Activated CD8-positive, alpha-beta T cell treated with anti-CD3 and anti-CD28 coated beads, Interleukin-2, amount 10 ng/mL, durations not matched to agents 7 days and 5 days (primary cell): ENCODE results near the gene MPDU1. TPM values are rescaled to one million over a fixed set of nuclear protein-coding genes. Genes with fewer than 3 reads are reported as not detected.
"Not testable (repeated sequence)": the region's sequence is repeated elsewhere in the genome, so short reads cannot be mapped to it uniquely, and the experiment has no call there.

Source experiments
- ATAC-seq: fragments of 150-1000 bp; cut with Tn5 transposase; one replicate; pipeline ENCODE4 v1.10.0; 2021; ENCODE audit warnings: moderate library complexity
- CTCF ChIA-PET: fragments of 350-600 bp; sonication (Branson Sonifier 250); formaldehyde crosslinking; loops from one replicate; lab custom pipeline; 2021; ENCODE audit warnings: antibody characterized with exemption; lab: Charles Lee
- POLR2A ChIA-PET: fragments of 350-600 bp; sonication (Branson Sonifier 250); formaldehyde crosslinking; loops from one replicate; lab custom pipeline; 2021; ENCODE audit warnings: antibody characterized with exemption; lab: Charles Lee
- DNase-seq: peaks from one replicate; pipeline ENCODE4 v3.0.0-alpha.2; 2020
- H3K27ac Mint-ChIP-seq: one replicate; pipeline ENCODE4 v1.8.0; 2021; ENCODE audit warnings: mild to moderate bottlenecking, mixed read lengths
- H3K27me3 Mint-ChIP-seq: one replicate; pipeline ENCODE4 v1.8.0; 2021; ENCODE audit warnings: low read depth, mixed read lengths
- H3K36me3 Mint-ChIP-seq: one replicate; pipeline ENCODE4 v1.8.0; 2021; ENCODE audit warnings: low read depth, mixed read lengths
- H3K4me1 Mint-ChIP-seq: one replicate; pipeline ENCODE4 v1.8.0; 2021; ENCODE audit warnings: low read depth, mixed read lengths
- H3K4me3 Mint-ChIP-seq: one replicate; pipeline ENCODE4 v1.8.0; 2021; ENCODE audit warnings: mild to moderate bottlenecking, mixed read lengths
- H3K9me3 Mint-ChIP-seq: one replicate; pipeline ENCODE4 v1.8.0; 2022; ENCODE audit warnings: mixed read lengths; ENCODE audit not compliant: insufficient read depth
- total RNA-seq, 2 experiments: library from RNA; stranded (reverse); gene quantifications; one replicate each; pipeline ENCODE4 v1.2.3, GENCODE V29; 2021

MPDU1 gene
- total RNA-seq, 2 experiments from 2014 or later, result 69.0 to 70.4 TPM

DNA sequence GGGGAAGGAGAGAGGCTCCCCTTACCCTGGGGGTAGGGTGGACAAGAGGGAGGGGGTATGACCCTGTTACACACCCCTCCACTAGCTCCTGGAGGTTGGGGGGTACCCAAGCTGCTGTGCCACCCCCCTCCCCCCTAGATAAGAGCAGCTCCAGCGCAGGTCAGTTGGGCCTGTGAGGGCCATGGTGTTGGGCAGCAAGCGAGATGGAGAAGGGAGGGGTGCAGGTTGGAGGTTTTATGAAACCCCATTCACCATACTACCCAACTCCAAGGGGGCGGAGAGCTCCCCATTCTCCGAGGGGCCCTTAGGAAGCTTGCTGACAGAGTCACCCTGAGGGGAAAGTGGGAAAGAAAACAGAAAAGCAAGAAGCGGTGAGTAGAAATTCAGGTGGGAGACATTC, 7.9 kb downstream of the MPDU1 start:
- ChIA-PET CTCF (interaction anchor here (1.2 to 3.3 kb wide), 3 partner anchors 23 to 96 kb away, joined by 3 to 21 read pairs (median 4); partner anchors contain the start of genes FXR2, TP53 and WRAP53), POLR2A (interaction anchor here (1.2 kb wide), 1 partner anchor 36 kb away, joined by 4 read pairs; the partner anchor contains the start of gene SAT2)
- H3K9me3 Mint-ChIP-seq, result no peaks in the 10 kb centered on the region
- DNase-seq (no peak), ATAC-seq (no peak)
- H3K4me3 Mint-ChIP-seq, result no peak overlapping the region
- H3K4me1 Mint-ChIP-seq, result peaks cover 8% of the 10 kb centered on the region
- no peak overlapping the region for H3K27ac Mint-ChIP-seq
- H3K36me3 Mint-ChIP-seq, result peaks cover 63% of the 10 kb centered on the region
- no peaks in the 10 kb centered on the region for H3K27me3 Mint-ChIP-seq

DNA sequence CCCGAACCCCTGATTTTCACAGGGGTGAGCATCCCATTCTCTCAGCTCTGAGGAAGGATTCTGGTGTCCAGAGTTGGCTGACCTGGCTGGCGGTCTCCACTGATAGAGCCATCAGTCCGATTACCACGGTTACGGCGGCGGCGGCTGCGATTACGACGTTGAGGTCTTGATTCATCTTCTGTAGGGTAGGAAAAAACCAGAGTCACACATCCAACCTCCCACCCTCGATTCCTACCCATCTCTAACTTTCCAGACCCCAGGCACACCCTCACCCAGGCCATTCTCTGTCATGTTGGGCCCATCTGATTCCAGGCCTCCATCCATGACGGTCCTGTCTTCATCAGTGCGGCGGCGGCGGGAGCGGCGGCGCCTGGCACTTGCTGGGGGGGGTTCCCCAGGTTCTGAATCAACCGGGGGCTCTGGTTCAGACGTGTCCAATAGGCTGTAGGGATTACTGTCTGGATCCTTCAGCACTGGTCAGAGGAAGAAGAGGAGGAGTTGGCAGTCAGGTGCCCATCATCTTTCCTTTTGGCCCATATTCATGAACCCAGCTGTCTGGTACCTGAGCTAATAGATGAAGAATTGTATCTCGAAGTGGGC, 8.9 kb downstream of the MPDU1 start:
- ChIA-PET CTCF (no interaction called here), POLR2A (interaction anchor here (0.6 to 1.2 kb wide), 2 partner anchors 19 to 35 kb away, joined by 4 read pairs; partner anchors contain the start of gene SAT2)
- H3K9me3 Mint-ChIP-seq, result no peaks in the 10 kb centered on the region
- ATAC-seq, result no peak
- H3K36me3 Mint-ChIP-seq, result peaks cover 61% of the 10 kb centered on the region
- no peaks in the 10 kb centered on the region for H3K27me3 Mint-ChIP-seq
- H3K4me1 Mint-ChIP-seq, result peaks cover 2% of the 10 kb centered on the region
- H3K4me3 Mint-ChIP-seq, result no peak overlapping the region
- no peak for DNase-seq
- H3K27ac Mint-ChIP-seq, result no peak overlapping the region

DNA sequence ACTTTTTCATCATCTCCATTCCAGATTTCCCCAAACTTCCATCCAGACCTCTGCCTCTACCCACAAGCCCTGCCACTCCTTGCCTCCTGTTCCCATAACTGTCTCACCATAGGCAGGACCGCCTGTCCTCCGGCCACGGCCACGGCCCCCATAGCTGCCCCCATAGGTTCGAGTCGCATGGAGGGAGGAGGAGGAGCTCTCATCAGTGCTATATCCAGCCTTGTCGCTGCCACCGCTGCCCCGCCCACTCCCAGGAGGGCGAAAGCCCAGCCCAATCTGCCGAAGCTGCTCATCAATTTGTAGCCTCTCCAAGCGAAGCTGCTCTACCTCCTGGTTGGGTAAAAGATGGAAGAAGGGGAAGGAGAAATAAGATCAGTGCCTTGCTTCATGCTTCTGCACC, 9.6 kb downstream of the MPDU1 start:
- DNase-seq, result no peak
- Mint-ChIP-seq H3K36me3 (peaks cover 55% of the 10 kb centered on the region), H3K4me1 (no peaks in the 10 kb centered on the region), H3K27ac (no peak overlapping the region), H3K27me3 (no peaks in the 10 kb centered on the region), H3K4me3 (no peak overlapping the region), H3K9me3 (no peaks in the 10 kb centered on the region)
- no peak for ATAC-seq
- CTCF ChIA-PET, result interaction anchor here (1.6 kb wide), 1 partner anchor 33 kb away, joined by 3 read pairs; no protein-coding TSS in a partner anchor
- POLR2A ChIA-PET, result interaction anchor here (0.6 kb wide), 1 partner anchor 20 kb away, joined by 4 read pairs; no protein-coding TSS in a partner anchor

DNA sequence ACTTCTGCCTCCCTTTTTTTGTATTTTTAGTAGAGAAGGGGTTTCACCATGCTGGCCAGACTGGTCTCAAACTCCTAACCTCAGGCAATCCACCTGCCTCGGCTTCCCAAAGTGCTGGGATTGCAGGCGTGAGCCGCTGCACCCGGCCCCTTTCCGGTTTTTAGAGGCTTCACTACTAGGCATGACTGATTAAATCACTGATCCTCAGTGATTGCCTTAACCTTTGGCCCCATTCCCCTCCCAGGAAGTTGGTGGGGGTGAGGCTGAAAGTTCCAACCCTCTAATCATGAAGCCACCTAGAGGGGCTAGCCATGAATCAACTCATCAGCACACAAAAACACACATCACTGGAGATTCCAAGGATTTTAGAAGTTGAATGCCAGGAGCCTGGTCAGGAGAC, 13.9 kb downstream of the MPDU1 start:
- H3K4me1 Mint-ChIP-seq, H3K9me3 Mint-ChIP-seq, H3K27ac Mint-ChIP-seq, ATAC-seq, H3K27me3 Mint-ChIP-seq, CTCF ChIA-PET, POLR2A ChIA-PET, H3K4me3 Mint-ChIP-seq, DNase-seq: not testable (repeated sequence)
- H3K36me3 Mint-ChIP-seq, result peaks cover 60% of the 10 kb centered on the region

DNA sequence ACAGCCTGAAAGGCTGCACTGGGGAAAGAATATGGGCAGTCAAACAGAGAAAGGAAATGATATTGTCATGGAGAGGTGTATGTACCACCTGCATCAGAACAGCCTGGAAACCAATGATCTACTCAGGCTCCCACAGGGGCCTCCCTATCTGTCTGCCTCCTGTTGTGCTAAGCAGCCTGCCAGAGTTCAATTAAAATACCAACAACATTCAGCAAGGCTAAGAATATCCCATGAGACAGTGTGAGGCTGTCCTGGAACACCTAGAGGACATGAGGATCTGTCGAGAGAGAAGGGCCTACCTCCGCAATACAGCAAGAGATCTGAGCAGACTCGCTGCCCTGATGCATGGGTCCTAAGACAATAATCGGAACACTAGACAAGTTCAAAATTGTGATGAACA, 22.6 kb downstream of the MPDU1 start:
- Mint-ChIP-seq H3K36me3 (peaks cover 38% of the 10 kb centered on the region), H3K4me3 (no peak overlapping the region), H3K9me3 (no peaks in the 10 kb centered on the region), H3K4me1 (no peaks in the 10 kb centered on the region), H3K27ac (no peak overlapping the region), H3K27me3 (no peaks in the 10 kb centered on the region)
- ATAC-seq (no peak), DNase-seq (no peak)
- ChIA-PET CTCF (interaction anchor here (1.0 kb wide), 1 partner anchor 45 kb away, joined by 3 read pairs; no protein-coding TSS in a partner anchor), POLR2A (no interaction called here)

DNA sequence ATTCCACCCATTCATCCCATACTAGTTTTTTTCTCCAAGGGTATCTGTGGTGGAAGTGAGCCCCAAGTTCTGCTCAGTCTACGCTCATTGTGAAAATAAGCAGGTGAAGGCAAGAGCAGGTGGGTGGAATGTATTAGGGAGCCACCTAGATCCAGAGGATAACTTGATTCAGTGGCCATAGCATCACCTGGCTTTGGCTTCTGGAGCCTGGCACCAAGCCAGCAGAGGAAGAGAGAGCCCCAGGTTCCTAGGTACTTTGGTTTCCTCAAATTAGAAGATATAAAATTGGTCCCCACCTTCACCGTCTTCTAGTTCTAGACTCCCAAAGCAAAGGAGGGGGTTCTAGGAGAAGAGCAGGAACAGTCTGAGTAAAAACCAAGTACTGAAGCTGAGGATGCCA, 27.0 kb downstream of the MPDU1 start:
- no peak for ATAC-seq
- H3K4me3 Mint-ChIP-seq, result no peak overlapping the region
- POLR2A ChIA-PET, result no interaction called here
- DNase-seq, result no peak
- CTCF ChIA-PET, result interaction anchor here (0.8 to 1.9 kb wide), 5 partner anchors 17 to 50 kb away, joined by 3 to 6 read pairs (median 3); partner anchors contain the start of gene SAT2
- H3K4me1 Mint-ChIP-seq, result peaks cover 25% of the 10 kb centered on the region
- no peak overlapping the region for H3K27ac Mint-ChIP-seq
- no peaks in the 10 kb centered on the region for H3K9me3 Mint-ChIP-seq
- H3K27me3 Mint-ChIP-seq, result no peaks in the 10 kb centered on the region
- H3K36me3 Mint-ChIP-seq, result peaks cover 25% of the 10 kb centered on the region

DNA sequence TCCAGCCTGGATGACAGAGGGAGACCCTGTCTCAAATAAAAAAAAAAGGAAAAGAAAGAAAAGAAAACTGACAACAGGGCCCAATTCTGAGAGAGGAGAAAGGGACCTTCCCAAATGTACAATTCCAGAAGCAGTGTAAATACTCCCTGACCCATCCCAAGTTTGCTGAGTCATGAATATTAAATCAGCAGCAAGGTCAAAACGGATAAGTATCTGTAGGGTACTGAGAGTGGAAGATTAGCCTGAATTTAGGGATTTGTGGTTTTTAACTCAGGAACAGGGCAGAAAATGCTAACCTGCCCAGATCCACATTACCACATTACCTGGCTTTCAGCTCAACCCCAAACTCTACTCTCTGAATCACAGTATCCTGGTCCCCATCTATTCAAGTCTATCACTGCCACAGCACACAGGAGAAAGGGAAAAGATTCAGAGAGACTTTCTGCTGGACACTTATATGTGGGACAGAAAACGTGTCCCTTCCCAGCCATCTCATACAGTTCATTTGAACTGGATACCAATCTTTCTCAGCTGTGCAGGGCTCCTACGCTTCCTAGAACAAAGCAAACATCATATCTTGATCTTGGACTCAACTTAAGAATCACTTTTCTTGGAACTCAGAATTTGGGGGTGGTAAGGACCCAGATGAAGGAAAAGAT, 28.1 kb downstream of the MPDU1 start:
- peaks cover 25% of the 10 kb centered on the region for H3K4me1 Mint-ChIP-seq
- ChIA-PET CTCF (interaction anchor here (0.7 to 1.9 kb wide), 6 partner anchors 11 to 176 kb away, joined by 3 to 6 read pairs (median 3); partner anchors contain the start of genes SAT2, TMEM102 and TP53), POLR2A (interaction anchor here (0.8 to 4.4 kb wide), 2 partner anchors 28 to 75 kb away, joined by 4 to 50 read pairs; partner anchors contain the start of genes MPDU1, TP53 and WRAP53)
- H3K27ac Mint-ChIP-seq, result no peak overlapping the region
- H3K27me3 Mint-ChIP-seq, result no peaks in the 10 kb centered on the region
- no peaks in the 10 kb centered on the region for H3K9me3 Mint-ChIP-seq
- H3K36me3 Mint-ChIP-seq, result peaks cover 21% of the 10 kb centered on the region
- no peak overlapping the region for H3K4me3 Mint-ChIP-seq
- DNase-seq, result no peak
- ATAC-seq, result no peak

DNA sequence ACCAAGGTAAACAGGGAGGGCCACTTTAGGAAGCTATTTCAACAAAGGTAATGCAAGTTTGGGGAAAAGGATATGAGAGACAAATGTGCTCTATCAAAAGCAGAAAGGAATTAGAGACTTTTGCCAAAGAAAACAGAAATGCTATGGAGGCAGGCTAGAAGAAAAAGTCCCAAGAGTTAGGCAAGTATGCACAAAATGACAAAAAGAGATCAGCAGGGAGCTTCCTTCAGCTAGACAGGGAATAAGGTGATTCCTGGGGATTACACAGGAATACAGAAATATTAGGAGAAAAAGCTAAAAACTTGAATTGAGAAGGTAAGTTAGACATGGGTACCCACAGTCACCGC, 28.6 kb downstream of the MPDU1 start:
- no peak for DNase-seq
- H3K27me3 Mint-ChIP-seq, result no peaks in the 10 kb centered on the region
- ChIA-PET CTCF (interaction anchor here (0.7 to 1.9 kb wide), 5 partner anchors 11 to 177 kb away, joined by 3 to 6 read pairs (median 3); partner anchors contain the start of genes SAT2, TMEM102 and TP53), POLR2A (interaction anchor here (0.8 to 4.4 kb wide), 2 partner anchors 28 to 75 kb away, joined by 4 to 50 read pairs; partner anchors contain the start of genes MPDU1, TP53 and WRAP53)
- peak overlapping the region; percentile 12 for H3K4me3 Mint-ChIP-seq
- no peaks in the 10 kb centered on the region for H3K9me3 Mint-ChIP-seq
- ATAC-seq, result no peak
- no peak overlapping the region for H3K27ac Mint-ChIP-seq
- peaks cover 21% of the 10 kb centered on the region for H3K36me3 Mint-ChIP-seq
- peaks cover 25% of the 10 kb centered on the region for H3K4me1 Mint-ChIP-seq

DNA sequence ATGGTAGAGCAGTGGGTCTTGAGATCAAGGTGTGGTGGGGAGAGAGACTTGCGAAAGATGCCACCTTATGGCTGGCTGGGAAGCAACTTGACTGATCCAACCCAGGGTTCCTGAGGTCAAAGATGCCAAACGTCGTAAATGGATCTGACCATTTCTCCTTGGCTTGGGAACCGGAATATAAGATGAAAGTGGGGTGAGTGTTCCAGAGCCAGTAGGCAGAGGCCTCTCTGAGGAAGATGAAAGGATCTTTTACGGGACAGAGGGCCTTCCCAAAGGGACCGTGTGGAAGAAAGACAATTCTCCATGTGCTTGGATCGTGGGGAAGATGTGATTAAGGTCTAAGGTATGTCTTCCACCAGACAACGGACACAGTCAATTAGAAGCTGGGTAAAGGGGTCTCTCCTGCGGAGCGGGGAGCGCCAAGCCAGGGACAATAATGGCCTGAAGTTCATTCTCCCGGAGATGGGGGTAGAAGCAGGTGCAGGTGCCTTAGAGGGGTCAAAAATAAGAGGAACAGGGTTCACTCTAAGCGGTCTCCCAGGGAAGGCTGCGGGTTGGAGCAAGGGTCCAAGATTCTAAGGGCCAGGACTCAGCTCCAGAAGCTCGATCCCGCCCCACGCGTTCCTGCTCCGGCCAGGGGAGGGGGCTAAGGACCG, 30.2 kb downstream of the MPDU1 start:
- H3K4me3 Mint-ChIP-seq, result peak overlapping the region; percentile 81
- no peak for DNase-seq
- H3K9me3 Mint-ChIP-seq, result no peaks in the 10 kb centered on the region
- ATAC-seq, result no peak
- peaks cover 2% of the 10 kb centered on the region for H3K27me3 Mint-ChIP-seq
- ChIA-PET CTCF (interaction anchor here (0.8 to 3.2 kb wide), 10 partner anchors 10 to 568 kb away, joined by 3 to 47 read pairs (median 4); partner anchors contain the start of genes ATP1B2, MPDU1, TP53 and WRAP53), POLR2A (interaction anchor here (0.6 to 4.4 kb wide), 5 partner anchors 29 to 130 kb away, joined by 3 to 50 read pairs (median 3); partner anchors contain the start of genes MPDU1, POLR2A, TP53 and WRAP53)
- peaks cover 25% of the 10 kb centered on the region for H3K4me1 Mint-ChIP-seq
- H3K36me3 Mint-ChIP-seq, result peaks cover 21% of the 10 kb centered on the region
- H3K27ac Mint-ChIP-seq, result peak overlapping the region; percentile 84

DNA sequence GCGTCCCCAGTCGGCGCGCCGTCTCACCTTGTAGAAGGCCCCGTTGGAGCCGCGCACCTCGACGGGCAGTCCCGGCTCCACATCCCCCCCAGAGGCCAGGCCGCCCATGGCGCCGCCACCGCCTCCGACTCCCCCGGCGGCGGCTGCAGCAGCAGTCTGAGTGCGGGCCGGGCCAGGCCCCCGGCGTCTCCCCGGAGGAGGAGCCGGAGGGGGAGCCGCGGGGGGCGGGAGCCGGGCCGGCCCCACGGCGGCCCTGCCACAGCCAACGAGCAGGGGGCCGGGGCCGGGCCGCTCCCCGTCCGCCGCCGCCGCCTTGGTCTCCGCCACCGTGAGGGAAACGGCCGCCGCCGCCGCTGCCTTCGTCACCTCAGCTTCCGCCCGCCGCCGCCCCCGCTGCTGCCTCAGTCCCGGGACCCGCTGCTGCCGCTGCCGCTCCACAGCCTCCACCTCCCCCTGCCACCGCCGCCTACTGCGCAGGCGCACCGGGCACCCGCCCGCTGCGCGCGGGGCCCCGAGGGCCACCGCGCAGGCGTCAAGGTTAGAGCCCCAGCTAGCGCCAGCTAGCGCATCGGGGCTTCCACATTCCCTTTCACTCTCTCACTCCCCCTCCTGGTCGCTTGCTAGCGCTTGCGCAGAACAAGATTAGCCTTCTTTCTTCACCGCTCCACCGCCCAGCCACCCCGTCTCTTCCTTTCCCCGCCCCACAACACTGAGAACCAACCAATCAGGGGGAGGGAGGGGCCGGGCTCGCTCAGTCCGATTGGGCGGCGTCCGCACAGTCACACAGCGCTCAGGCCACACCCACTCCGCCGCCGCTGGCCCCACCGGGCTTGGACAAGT, 31.0 kb downstream of the MPDU1 start, which contains the start of gene FXR2:
Gene FXR2, minus strand, starts transcription at position 473 of the 840 bp plus-strand sequence. Its CDS starts 365 bp downstream, at position 108.
- Mint-ChIP-seq H3K27ac (peak within 1 kb of the TSS; percentile 85), H3K9me3 (no peaks in the 10 kb centered on the region), H3K36me3 (peaks cover 21% of the 10 kb centered on the region), H3K4me3 (peak within 1 kb of the TSS; percentile 83), H3K27me3 (peaks cover 2% of the 10 kb centered on the region), H3K4me1 (peaks cover 25% of the 10 kb centered on the region)
- peak; percentile 97 for ATAC-seq
- ChIA-PET CTCF (interaction anchor here (0.5 to 3.2 kb wide), 19 partner anchors 10 to 569 kb away, joined by 3 to 47 read pairs (median 4); partner anchors contain the start of genes MPDU1, SAT2, SENP3 and SHBG), POLR2A (interaction anchor here (0.6 to 4.4 kb wide), 8 partner anchors 13 to 72 kb away, joined by 3 to 50 read pairs (median 3); partner anchors contain the start of genes MPDU1, SAT2, TP53 and WRAP53)
- peak; percentile 100 for DNase-seq
